ENCODE measurements around the gene MTHFD1L. TPM values are rescaled to one million over a fixed set of nuclear protein-coding genes. Genes with fewer than 3 reads are reported as not detected.

MTHFD1L gene
- total and polyA plus RNA-seq, 2 of the 8 experiments (the other 6 are each of a cell fraction or from before 2014, with no cell fraction given), result 29.2 to 105 TPM

- TF ChIP-seq CHD2 (IDR thresholded peaks at IDR 0.05; ENCODE audit: low read length) (no peak), SAP30 (IDR thresholded peaks at IDR 0.05; ENCODE audit: insufficient read depth, insufficient replicate concordance, low read length) (no peak)
Measured at GRCh38 chr6:151098166-151098565, 232.7 kb downstream of the MTHFD1L start (continued).

All from H1 (cell line).